OCI-LY7 (cell line): ENCODE results near the gene OTP. TPM values are rescaled to one million over a fixed set of nuclear protein-coding genes. Genes with fewer than 3 reads are reported as not detected.
"Not testable (repeated sequence)": the region's sequence is repeated elsewhere in the genome, so short reads cannot be mapped to it uniquely, and the experiment has no call there.

ENCODE experiments used
- BruUV-seq: library from RNA; stranded (reverse); fragments of 400-500 nt; replicated peaks from 2 replicates; lab custom pipeline; 2021; lab: Mats Ljungman, UMichigan
- CTCF ChIA-PET: fragments of 300-600 bp; sonication (Branson Sonifier 250); formaldehyde crosslinking; loops from one replicate; lab custom pipeline; 2022; ENCODE audit warnings: antibody characterized with exemption; ENCODE audit not compliant: unreplicated experiment; lab: Charles Lee
- POLR2A ChIA-PET: fragments of 300-600 bp; sonication (Branson Sonifier 250); formaldehyde crosslinking; loops from one replicate; lab custom pipeline; 2022; ENCODE audit warnings: antibody characterized with exemption; lab: Charles Lee
- DNase-seq: peaks from one replicate; pipeline ENCODE4 v3.0.0-alpha.2; 2015; ENCODE audit warnings: low spot score
- H2AFZ ChIP-seq: fragments of 200-600 bp; sonication (generic), shearing (Covaris generic); 2 replicates; pipeline ENCODE4 v1.6.1; 2014; ENCODE audit warnings: mild to moderate bottlenecking, antibody characterized with exemption, low read length, moderate library complexity
- H3K27ac ChIP-seq: fragments of 200-600 bp; sonication (generic); 2 replicates; pipeline ENCODE4 v1.5.1; 2014; ENCODE audit warnings: mixed run types, low read depth, mild to moderate bottlenecking, moderate library complexity, low read length, inconsistent platforms; ENCODE audit not compliant: poor library complexity, severe bottlenecking
- H3K36me3 ChIP-seq: fragments of 200-600 bp; sonication (generic); 2 replicates; pipeline ENCODE4 v1.6.1; 2014; ENCODE audit warnings: mild to moderate bottlenecking, antibody characterized with exemption, low read length, moderate library complexity, mixed read lengths; ENCODE audit not compliant: insufficient read depth
- H3K4me1 ChIP-seq: fragments of 200-600 bp; sonication (generic); 2 replicates; pipeline ENCODE4 v1.5.1; 2014; ENCODE audit warnings: mild to moderate bottlenecking, low read length; ENCODE audit not compliant: insufficient read depth, poor library complexity, severe bottlenecking
- H3K4me2 ChIP-seq: fragments of 200-600 bp; sonication (generic); 2 replicates; pipeline ENCODE4 v1.6.1; 2014; ENCODE audit warnings: mild to moderate bottlenecking, low read length
- H3K4me3 ChIP-seq: fragments of 200-600 bp; sonication (generic); 2 replicates; pipeline ENCODE4 v1.5.1; 2014; ENCODE audit warnings: mild to moderate bottlenecking, low read depth, low read length; ENCODE audit not compliant: poor library complexity, severe bottlenecking
- H3K79me2 ChIP-seq: fragments of 200-600 bp; sonication (generic); 2 replicates; pipeline ENCODE4 v1.6.1; 2016; ENCODE audit warnings: low read depth, mild to moderate bottlenecking, low read length, moderate library complexity, mixed read lengths; ENCODE audit not compliant: insufficient read depth
- H3K9me2 ChIP-seq: fragments of 200-600 bp; sonication (generic); 2 replicates; pipeline ENCODE4 v1.6.1; 2016; ENCODE audit warnings: mild to moderate bottlenecking, low read length, mixed read lengths; ENCODE audit not compliant: insufficient read depth
- H3K9me3 ChIP-seq: fragments of 200-600 bp; sonication (generic); 2 replicates; pipeline ENCODE4 v1.6.1; 2014; ENCODE audit warnings: mild to moderate bottlenecking, mixed run types, low read length, mixed read lengths
- H4K20me1 ChIP-seq: fragments of 200-600 bp; sonication (generic); 2 replicates; pipeline ENCODE4 v1.6.1; 2014; ENCODE audit warnings: mild to moderate bottlenecking, antibody characterized with exemption, low read length, moderate library complexity, mixed read lengths; ENCODE audit not compliant: insufficient read depth
- CTCF ChIP-seq: fragments of 200-600 bp; sonication (generic); conservative IDR thresholded peaks from 2 replicates; pipeline ENCODE4 v1.5.1; 2014; ENCODE audit warnings: mild to moderate bottlenecking, antibody characterized with exemption, low read length, moderate library complexity, mixed read lengths
- EZH2phosphoT487 ChIP-seq: fragments of 200-600 bp; sonication (generic); IDR thresholded peaks from 2 replicates; pipeline ENCODE4 v1.6.1; 2018; ENCODE audit warnings: low read depth, borderline replicate concordance, mild to moderate bottlenecking, mixed run types, antibody characterized with exemption, low read length, moderate library complexity, mixed read lengths
- intact Hi-C: fragments of 100-400 bp; cut with micrococcal nuclease; formaldehyde crosslinking; loops from one replicate; pipeline ENCODE4 v1.10.0; 2022; ENCODE audit not compliant: unreplicated experiment
- total RNA-seq, 2 experiments: library from RNA; depleted of rRNA in 1 of 2; stranded (reverse); fragments of >200 nt in 1 of 2; shearing (Covaris generic) in 1 of 2; gene quantifications; 2 replicates each; pipeline ENCODE4 v1.2.3, GENCODE V29; 2014 to 2022

The OTP gene
- total RNA-seq, 2 experiments from 2014 or later: not detected

GRCh38 chr5:77616920-77617319 lies 21.6 kb downstream of the OTP start:
- CTCF ChIA-PET: no interaction called here
- intact Hi-C loops: no loop called here
- Histone ChIP-seq H2AFZ (no peak overlapping the region), H3K4me3 (no peak overlapping the region), H4K20me1 (no peaks in the 10 kb centered on the region), H3K36me3 (no peaks in the 10 kb centered on the region), H3K9me2 (no peaks in the 10 kb centered on the region), H3K79me2 (no peaks in the 10 kb centered on the region), H3K4me2 (no peak overlapping the region), H3K27ac (no peak overlapping the region), H3K4me1 (no peaks in the 10 kb centered on the region), H3K9me3 (no peaks in the 10 kb centered on the region)
- BruUV-seq: no TSS peak
- no peak for TF ChIP-seq CTCF
- POLR2A ChIA-PET: no interaction called here
- no peak for DNase-seq

- H3K79me2 ChIP-seq, H3K27ac ChIP-seq, H4K20me1 ChIP-seq, H3K36me3 ChIP-seq, DNase-seq, intact Hi-C loops, H3K4me1 ChIP-seq, H3K9me3 ChIP-seq, H3K4me3 ChIP-seq, H2AFZ ChIP-seq, BruUV-seq, POLR2A ChIA-PET, H3K9me2 ChIP-seq, CTCF ChIA-PET, H3K4me2 ChIP-seq: not testable (repeated sequence)
These were observed 29.6 kb downstream of the OTP start for GRCh38 chr5:77608927-77609326.

- TF ChIP-seq CTCF (no peak), EZH2phosphoT487 (no peak)
- intact Hi-C loops: no loop called here
- no peak overlapping the region for H3K4me3 ChIP-seq
- CTCF ChIA-PET: no interaction called here
- BruUV-seq: no TSS peak
- no peaks in the 10 kb centered on the region for H3K9me2 ChIP-seq
- no peak overlapping the region for H3K27ac ChIP-seq
- no peak overlapping the region for H2AFZ ChIP-seq
- POLR2A ChIA-PET: no interaction called here
- H3K4me1 ChIP-seq: no peaks in the 10 kb centered on the region
- no peaks in the 10 kb centered on the region for H3K36me3 ChIP-seq
- H4K20me1 ChIP-seq: no peaks in the 10 kb centered on the region
- no peaks in the 10 kb centered on the region for H3K79me2 ChIP-seq
- no peak for DNase-seq
- H3K9me3 ChIP-seq: no peaks in the 10 kb centered on the region
- no peak overlapping the region for H3K4me2 ChIP-seq
These were observed 31.2 kb downstream of the OTP start for GRCh38 chr5:77607324-77607723.
